ENCODE measurements around the gene SPATA32.

DNA sequence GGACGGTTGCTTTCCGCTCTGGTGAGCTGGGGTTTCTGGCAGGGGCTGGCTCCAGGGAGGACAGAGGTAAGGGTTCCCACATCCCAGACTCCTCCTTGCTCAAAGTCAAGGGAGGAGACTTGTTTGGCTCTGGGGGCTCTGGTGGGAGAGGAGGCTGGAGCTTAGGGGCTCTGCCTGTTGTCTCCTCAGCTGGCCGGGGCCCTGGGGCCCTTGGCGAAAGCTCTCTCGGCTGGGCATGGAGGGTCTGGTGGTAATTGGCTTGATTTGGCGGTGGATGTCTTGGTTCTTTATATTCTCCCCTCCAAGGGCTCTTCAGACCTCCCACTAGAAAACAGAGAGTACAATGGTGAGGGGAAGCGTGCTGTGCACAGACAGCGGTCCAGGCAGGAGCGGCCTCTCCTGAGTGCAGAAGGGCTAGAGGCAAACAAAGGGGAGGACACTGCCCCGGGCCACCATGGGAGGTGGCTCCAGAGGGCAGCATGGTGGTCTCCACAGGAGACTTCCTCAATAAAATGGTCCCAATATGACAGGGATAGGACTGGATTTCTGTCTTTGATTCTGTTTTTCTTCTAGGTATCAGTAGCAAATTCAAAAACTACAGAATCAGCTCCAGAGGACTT, 5.7 kb upstream of the SPATA32 start:
- TF ChIP-seq CTCF (IDR thresholded peaks at IDR 0.05) (no peak), POLR2A (IDR thresholded peaks at IDR 0.05) (no peak)
